OCI-M1 (cell line): Measurements from ENCODE around the gene WNT5A.

ENCODE experiments used
- DNase-seq: peaks from one replicate; lab custom pipeline; 2025; lab: John Stamatoyannopoulos, UW

Gene WNT5A

DNA sequence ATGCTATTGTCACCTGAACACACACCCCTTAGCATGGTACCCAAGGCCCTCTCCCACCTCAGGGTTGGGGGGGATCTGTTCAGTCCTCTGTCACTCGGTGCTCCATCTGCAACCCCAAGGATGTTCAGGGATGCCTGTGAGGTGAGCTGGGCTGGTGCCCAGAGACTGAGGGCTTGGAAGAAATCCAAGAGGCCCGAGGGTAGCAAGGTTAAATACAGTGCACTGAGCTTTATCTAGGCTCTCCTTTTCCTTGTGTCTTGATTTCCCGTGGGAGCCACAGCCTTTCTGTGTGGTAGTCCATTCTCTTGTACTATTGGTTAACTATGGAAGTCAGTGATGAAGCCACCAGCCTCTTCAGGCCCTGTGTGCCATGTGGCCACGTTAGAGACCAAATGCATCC lies 18.7 kb upstream of the WNT5A start:
- no peak for DNase-seq

DNA sequence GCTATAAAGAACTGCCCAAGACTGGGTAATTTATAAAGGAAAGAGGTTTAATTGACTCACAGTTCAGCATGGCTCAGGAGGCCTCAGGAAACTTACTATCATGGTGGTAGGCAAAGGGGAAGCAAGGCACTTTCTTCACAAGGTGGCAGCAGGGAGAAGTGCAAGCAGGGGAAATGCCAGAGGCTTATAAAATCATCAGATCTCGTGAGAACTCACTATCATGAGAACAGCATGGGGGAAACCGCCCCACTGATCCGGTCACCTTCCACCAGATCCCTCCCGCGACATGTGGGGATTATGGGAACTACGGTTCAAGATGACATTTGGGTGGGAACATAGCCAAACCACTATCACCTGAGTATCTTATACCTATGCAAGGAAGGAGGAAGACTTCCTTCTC lies 18.0 kb upstream of the WNT5A start:
- DNase-seq: peak; percentile 25

DNA sequence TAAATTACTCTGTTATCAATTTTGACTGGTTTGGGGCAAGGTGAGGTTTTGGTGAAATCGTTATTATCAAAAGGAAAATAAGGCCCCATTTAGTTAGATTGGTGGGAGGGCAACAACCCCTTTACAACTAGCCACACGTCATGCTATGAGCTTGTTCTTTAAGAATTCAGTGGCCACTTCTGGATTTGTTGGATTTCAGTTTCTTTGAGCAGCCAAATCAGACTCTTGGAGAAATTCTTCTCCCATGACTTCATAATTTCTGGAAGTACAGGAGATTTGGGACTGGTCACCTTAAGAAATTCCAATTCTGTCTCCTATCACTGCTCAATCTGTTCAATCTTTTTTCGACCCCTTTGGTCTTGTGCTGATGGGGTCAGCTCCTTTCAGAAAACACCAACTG lies 14.8 kb upstream of the WNT5A start:
- DNase-seq: no peak

DNA sequence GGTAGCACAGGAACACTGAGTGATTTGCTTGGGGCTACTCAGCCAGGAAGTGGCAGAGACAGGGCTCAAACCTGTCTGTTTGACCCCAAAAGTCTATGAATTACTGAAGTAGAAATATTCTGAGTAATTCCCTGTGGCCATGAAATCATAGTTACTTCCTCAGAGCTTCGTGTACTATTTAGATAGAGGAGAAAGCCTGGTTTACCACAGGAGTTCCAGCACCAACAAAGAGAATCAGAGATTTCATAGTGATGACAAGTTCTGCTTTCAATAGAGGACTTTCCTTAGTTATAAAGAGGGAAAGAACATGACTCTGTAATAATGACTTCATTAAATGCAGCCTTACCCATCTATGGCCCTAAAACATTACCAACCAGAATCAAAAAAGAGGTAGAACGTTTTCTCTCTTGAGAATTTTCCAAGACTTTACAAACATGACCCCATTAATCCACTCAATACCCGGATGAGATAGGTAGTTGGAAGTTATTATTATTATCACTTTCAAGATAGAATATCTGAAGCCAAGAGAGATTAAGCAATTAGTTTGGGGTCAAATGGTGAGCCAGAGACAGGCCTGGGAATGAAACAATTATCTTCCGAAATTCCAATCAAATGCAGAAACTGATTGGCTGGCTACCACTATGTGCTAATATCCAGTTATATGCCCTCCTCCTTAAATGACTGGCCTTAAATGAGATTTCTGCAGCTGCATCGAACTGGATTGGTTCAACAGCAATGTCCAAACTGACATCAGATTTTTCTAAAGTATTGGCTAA lies 13.6 kb upstream of the WNT5A start:
- DNase-seq: no peak

DNA sequence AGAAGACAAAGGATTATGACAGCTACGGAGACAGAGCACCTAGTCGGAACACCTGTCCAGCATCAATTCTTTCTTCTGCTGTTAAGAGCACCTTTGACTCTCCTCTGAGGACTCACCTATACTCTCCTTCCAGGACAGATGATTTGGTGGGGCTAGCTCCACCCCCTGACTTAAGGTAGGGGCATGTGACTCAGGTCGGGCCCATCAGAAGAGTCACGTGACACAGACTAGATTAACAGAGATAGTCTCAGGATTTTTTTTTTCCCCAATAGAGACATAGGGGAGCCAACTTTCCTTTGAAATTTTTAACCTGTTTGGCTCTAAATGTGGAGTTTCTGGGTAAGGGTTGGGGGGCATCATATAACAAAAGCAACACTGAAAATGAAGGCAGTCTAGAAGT lies 11.4 kb upstream of the WNT5A start:
- DNase-seq: no peak

DNA sequence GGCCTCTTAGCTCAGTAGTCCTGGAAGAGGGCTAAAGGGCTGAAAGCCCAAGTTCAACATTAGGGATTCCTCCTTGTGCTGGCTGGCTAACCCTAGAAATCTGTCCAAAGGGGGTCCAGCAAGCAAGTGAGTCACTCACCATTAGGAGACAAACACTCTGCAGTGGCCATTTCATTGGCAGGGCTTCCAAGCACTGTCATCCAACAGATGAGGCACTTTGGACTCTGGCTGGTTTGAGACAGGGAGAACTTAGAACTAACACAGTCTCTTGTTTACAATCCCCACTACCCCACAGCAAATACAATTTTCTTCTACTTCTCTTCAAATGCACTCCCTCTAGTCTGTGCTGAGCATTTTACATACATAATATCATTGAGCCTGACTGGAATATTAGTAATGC lies 10.1 kb upstream of the WNT5A start:
- DNase-seq: no peak

DNA sequence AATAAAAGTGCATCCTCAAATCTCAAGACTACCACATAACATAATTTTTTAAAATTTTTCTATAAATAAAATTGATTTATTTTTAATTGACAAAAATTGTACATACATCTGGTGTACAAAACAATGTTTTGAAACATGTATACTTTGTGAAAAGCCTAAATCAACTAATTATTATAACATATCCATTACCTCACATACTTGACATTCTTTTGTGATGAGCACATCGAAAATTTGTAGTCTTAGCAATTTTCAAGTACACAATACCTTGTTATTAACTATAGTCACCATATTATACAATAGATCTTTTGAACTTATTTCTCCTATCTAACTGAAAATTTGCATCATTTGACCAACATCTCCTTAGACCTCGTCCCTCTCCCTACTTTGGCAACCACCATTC lies 7.9 kb upstream of the WNT5A start:
- DNase-seq: no peak

DNA sequence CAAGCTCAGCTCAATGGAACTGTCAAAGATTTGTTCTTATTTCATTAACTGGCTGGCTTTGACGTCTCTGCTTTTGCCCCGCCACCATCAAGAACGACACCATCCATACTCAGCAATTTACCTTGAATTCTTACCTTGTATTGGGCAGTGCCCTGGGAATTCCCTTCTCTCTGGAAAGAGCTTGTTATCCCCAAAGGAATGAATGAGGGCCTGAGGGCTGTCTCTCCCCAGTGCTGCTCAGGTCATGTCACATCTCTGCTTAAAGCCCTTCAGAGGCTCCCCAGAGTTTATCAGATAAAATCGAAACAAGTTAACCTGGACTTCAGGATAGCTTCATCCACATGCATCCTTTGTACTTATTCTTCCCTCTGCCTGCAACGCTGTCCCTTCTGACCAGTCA lies 5.9 kb upstream of the WNT5A start:
- DNase-seq: no peak

DNA sequence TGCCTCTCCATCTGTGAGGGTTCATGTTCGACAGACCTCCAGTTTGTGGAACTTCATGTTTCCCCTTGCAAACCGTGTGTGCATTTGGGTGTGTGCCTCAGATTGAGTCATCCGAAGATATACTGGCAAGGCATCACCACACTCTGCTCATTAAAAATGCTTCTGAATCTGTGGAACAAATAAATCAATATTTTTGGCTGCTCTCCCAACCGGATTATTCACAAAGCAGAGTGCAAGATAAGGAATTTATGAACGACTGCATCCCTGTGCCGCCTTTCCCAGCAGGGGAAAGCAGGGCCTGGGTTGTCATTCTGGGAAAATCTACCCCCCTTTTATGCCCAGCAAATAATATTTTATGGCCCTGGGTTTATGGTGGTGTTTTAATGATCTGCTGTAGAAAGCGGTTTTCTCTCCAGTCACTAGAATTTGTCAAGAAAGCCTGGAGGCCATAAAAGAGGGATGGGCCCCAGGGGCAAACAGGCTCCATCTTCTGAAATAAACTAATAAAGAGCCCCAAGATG lies 4.2 kb upstream of the WNT5A start:
- DNase-seq: no peak

DNA sequence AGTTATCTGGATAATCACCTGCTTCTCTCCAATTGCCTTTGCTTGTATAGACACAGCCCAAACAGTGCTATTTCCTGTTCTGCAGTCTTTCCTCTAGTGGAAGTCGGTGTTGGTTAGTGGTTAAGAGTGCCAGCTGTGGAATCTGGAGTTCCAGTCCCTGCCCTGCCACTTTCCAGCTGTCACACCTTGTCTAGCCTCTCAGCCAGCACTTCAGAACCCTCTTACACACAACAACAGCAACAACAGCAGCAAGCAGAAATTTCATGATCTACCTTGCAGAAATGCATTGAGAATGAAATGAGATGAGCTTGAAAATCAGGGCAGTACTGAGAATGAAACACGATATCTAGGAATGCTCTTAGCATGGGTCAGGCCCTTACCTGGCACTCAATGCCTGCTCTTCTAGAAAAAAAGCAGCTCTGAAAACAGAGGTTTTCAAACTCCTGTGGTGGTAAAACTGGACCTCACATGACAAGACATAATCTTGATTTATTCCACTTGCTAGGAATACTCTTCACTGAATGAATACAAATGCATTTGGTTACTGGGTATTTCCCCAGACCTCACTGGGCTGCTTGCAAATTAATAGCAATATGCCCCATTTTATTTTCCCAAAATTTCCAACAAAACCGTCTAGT lies 3.3 kb upstream of the WNT5A start:
- no peak for DNase-seq

DNA sequence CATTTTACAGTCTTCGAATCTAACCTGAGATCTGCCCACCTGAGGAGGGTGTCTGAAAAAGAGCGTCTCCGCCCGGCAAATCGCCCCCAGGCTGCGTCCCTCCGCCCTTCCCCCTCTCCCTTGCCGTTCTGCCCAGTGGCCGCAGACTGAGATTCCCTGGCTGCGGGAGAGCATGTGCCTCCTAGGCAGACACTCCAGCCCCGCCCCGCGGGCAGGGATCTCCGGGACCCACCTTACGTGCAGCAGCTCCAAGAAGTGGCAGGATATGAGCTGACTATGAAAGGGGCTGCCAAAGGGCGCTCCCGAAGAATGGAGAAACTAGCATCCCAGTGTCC lies 2.7 kb upstream of the WNT5A start:
- no peak for DNase-seq

DNA sequence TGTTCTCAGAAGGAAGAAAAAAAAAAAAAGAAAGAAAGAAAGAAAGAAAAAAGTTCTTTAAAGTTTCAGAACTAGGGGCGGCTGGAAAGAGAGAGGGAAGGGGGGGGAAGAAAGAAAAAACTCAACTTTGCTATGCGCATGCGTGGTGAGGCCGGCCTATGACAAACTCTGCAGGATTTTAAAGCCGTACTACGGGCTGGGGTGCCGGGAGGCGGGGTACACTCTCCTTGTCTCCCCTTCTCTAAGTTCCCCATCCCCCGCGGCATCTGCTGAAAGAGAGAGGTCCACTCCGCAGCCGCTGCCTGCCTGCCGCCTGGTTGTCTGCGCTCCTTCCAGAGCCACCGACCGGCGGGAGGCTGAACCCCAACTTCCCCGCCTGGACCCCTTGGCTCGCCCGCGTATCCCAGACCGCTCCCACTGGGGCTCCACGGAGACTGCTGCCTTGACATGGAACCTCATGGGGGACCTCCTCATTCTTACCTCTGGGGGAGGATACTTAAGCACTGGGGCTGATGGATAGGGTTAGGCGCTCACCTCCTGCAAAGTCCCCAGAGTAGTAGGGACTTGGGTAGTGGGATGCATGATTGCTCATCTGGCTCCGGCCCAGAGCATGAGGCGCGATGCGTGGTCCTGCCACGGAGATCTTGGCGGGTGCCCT lies 1.4 kb upstream of the WNT5A start:
- no peak for DNase-seq

DNA sequence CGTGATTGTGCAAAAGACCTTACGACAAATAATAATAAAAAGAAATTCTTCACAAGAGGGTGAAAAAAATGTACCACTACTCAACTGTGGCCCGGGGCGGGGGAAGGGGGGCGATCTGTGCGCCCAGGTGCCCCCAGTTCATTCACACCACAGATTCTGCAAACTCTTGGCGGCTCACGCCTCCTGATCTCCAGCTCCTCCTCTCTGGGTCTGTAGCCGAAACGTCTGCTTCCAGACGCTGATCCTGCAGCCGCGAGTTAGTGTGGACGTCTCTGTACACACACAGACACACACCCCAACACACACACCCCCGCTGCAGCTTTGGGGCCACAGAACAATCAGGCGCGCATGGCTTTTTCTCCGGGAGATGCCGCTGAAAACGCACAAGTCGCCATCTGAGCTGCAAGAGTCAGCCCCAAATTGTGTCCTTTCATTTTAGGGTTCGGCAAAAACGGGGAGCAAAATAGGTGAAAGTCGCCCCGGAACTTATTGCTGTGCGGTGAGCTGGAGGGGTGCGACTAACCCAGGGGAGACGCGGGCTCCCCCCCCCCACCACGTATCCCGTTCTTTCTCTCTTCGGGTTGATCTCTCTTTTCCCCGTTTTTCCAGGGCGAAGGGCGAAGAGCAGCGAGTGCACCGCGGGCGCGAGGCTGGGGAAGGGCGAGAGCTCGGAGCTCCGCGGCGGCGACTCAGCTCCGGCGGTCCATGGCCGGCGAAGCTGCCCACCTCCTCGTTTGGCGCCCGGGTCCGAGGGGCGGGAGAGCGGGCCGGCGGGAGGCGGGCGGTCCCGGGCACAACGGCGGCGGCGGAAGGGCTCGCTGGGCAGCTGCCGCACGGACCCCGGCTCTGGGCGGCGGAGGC lies 505 bp upstream of the WNT5A start:
- no peak for DNase-seq

DNA sequence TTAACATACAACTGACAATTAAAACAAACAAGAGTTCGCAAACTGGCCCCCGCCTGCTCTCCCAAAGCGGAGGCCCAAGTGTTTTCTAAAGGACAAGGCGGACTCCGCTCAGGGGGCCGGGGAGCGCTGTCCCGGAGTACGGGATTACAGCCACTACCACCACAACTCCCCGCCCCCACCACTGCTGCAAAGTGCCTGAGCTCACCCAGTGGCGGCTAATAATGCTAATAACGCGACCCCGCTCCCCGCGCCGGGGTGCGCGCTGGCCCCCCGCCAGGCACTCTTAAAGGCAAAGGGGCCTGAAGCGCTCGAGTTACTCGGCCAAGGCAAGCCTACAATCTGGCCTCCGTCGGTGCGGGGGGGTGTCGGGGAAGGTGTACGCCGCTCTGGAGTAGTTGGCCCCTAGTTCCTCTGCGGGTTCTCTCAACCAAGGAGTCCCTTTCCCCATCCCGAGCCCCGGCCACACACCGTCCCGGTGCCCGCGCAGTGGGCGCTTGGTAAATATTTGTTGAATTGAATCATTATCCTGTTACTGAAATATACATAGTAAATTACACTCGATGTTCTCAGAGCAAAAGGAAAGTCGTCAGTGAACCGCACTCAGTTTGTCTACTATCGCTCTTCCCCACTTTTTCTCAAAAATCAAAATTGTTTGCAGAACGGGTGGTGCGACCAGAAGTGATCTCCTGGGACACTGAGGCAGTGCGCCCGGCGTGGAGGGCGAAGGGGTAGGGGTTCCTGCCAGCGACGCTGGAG lies 827 bp downstream of the WNT5A start:
- DNase-seq: no peak

DNA sequence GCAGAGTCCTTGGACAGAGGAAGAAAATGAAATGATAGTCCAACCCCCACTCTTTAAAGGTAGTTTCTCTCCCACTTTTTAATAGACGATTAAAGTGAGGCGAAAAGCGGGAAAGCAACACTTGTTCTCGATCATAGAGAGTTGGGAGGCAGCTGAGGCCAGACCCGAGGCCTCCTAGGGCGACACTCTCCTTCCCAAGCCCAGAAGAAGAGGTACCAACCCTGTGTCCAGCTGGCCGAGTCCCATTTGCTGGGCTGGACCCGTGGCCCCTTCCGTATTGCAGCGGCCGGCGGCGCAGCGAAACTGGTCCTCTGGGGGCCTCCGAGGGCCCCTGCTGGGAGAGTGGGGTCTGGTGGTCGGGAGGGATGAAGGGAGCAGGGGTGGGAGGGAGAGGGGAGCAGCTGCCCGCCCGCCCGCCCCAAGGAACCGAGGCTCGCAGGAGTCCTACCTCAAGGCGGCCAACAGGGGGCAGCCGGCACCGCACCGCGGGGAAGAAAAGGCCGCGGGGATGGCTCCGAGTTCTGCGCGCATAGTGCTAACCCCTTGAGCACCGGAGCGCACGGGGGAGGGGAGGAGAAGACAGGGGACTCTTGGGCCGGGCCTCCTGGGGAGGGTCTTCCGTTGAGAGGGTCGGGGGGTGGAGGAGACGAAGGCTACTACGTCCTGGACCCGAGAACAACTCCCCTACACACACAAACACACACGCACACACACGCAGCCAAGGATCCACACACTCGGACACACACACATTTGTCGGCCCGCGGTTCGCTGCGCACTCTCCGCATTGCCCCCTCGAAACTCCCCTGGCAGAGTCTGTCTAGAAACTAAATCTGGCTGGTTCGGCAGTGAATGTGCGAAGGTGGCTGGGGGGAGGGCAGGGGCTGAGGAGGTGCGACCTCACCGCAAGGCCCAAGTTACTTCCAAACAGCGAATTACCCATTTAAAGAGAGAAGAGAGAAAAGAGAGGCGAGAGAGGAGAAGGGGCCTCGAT lies 2.0 kb downstream of the WNT5A start:
- DNase-seq: peak; percentile 8

DNA sequence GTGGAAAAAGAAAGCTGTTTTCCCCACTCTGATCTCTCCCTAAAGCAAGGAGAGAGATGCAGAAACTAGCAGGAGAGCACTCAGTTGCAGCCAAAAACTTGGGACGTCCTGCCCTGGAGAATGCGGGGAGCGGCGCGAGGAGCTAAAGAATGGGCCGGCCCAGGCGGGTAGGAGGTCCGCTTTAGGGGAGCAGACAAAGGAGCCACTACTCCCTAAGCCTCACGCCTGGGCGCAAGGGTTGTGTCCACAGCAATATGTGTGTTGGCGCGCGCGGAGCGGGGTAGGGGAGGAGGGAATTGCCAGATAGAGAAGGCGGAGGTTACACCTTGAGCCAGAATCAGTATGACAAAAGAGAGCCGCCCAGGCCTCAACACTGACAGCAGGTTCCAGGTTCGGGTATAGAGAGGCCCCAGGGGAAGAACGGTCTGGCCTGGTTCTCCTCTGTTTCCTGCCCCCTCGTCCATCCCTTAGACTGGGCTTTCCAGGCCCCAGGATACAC lies 2.9 kb downstream of the WNT5A start:
- no peak for DNase-seq

DNA sequence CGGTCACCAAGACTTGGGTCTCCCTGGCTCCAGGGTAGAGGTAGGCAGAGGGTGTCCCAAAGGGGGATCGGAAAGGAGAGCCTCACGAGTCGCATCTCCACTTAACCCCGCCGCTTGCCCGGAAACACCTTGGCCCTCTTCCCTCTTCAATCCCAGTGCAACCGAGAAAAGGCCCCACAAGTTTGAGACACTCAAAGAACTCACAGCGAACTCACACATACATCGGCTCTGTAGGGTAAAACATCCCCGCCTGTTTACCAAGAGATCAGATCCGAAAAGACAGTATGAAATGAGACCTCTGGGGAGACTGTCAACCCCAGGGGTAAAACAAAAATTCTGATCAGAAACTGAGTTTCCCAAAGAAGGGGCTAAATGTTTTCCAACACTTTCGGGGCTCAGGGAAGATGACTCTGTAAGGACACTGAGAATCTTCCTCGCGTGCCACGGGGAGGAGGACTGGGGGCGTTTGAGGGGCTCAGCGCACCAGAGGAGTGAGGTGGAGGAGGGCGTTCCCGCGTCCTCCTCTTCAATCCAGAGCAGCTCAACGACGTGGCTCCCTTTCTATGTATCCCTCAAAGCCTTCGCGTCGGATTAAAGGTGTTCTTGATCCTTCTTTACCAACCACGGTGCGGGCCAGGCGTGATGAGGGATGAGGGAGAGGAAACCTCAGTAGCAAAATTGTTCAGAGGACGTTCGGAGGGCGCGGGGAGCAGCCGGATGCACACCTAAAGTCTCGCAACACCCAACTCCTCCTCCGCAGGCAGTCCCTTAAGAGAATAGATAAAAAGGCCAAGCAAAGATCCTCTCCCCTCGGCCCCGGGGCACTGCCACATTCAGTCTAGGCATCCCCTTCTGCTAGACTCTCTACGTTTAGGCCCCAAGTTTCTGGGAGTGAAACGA lies 3.7 kb downstream of the WNT5A start:
- DNase-seq: no peak

DNA sequence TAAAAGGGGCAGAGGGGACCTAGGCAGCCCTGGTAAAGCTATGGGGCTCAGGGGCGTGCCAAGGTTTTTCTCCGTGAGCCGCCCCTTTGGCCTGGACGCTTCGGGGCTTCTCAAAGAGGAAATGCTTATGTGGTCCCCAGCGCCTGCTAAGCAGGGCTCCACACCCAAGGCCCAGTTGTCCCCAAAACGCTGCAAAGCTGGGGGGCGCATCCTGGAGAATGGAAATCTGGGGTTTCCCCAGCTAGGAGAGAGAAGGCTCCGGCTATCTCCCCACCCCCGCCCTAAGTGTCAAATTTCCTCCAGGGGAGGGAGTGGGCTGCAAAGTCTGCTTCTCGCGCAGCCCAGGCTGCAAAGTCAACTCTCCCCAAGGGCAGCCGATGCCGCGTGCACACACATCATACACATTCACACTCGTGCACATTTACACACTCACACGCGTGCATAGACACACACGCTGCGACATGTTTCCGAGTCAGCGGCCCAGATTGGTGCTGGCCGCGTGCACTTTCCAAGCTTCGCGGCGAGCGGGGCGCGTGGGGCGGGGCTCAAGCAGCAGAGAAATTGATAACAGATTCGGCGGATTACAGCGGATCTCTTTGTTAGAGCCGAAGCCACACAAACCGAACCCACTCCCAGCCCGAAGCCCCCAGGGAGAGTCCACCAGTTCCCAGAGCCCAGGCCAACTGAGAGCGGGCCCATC lies 4.5 kb downstream of the WNT5A start:
- DNase-seq: no peak
